Activated naive CD8-positive, alpha-beta T cell treated with anti-CD3 and anti-CD28 coated beads, Interleukin-2, amount 10 ng/mL, durations not matched to agents 7 days and 5 days (primary cell): Measurements from ENCODE around the gene PIPOX. TPM values are rescaled to one million over a fixed set of nuclear protein-coding genes. Genes with fewer than 3 reads are reported as not detected.
"Not testable (repeated sequence)": the region's sequence is repeated elsewhere in the genome, so short reads cannot be mapped to it uniquely, and the experiment has no call there.

Experiments
- ATAC-seq: fragments of 150-1000 bp; cut with Tn5 transposase; one replicate; pipeline ENCODE4 v1.10.0; 2021; ENCODE audit warnings: low read depth, moderate library complexity
- POLR2A ChIA-PET: fragments of 350-600 bp; sonication (Branson Sonifier 250); formaldehyde crosslinking; loops from one replicate; lab custom pipeline; 2021; ENCODE audit warnings: antibody characterized with exemption; lab: Charles Lee
- DNase-seq: peaks from one replicate; pipeline ENCODE4 v3.0.0; 2021
- H3K27ac Mint-ChIP-seq: one replicate; pipeline ENCODE4 v1.8.0; 2022; ENCODE audit warnings: mild to moderate bottlenecking, mixed read lengths
- H3K27me3 Mint-ChIP-seq: one replicate; pipeline ENCODE4 v1.8.0; 2022; ENCODE audit warnings: mild to moderate bottlenecking, moderate library complexity, mixed read lengths
- H3K36me3 Mint-ChIP-seq: one replicate; pipeline ENCODE4 v1.8.0; 2021; ENCODE audit warnings: mild to moderate bottlenecking, mixed read lengths
- H3K4me1 Mint-ChIP-seq: one replicate; pipeline ENCODE4 v1.8.0; 2021; ENCODE audit warnings: mixed read lengths
- H3K4me3 Mint-ChIP-seq: one replicate; pipeline ENCODE4 v1.8.0; 2022; ENCODE audit warnings: mild to moderate bottlenecking, moderate library complexity, mixed read lengths
- H3K9me3 Mint-ChIP-seq: one replicate; pipeline ENCODE4 v1.8.0; 2021; ENCODE audit warnings: mixed read lengths
- total RNA-seq, 2 experiments: library from RNA; stranded (reverse); gene quantifications; one replicate each; pipeline ENCODE4 v1.2.3, GENCODE V29; 2021

PIPOX gene
- total RNA-seq, 2 experiments from 2014 or later, result 3.0 to 3.5 TPM

GRCh38 chr17:29078183-29079045 is 35.5 kb downstream of the PIPOX start:
- Mint-ChIP-seq H3K27me3 (no peaks in the 10 kb centered on the region), H3K36me3 (peaks cover 4% of the 10 kb centered on the region), H3K4me1 (peaks cover 1% of the 10 kb centered on the region), H3K4me3 (no peak overlapping the region), H3K9me3 (no peaks in the 10 kb centered on the region), H3K27ac (no peak overlapping the region)
- DNase-seq, result no peak
- POLR2A ChIA-PET, result interaction anchor here (1.3 kb wide), 1 partner anchor 16 kb away, joined by 3 read pairs; no protein-coding TSS in a partner anchor
- ATAC-seq, result no peak

- H3K27ac Mint-ChIP-seq, result no peak overlapping the region
- POLR2A ChIA-PET, result interaction anchor here (1.3 kb wide), 1 partner anchor 15 kb away, joined by 3 read pairs; no protein-coding TSS in a partner anchor
- H3K9me3 Mint-ChIP-seq, result no peaks in the 10 kb centered on the region
- no peaks in the 10 kb centered on the region for H3K27me3 Mint-ChIP-seq
- DNase-seq, result no peak
- no peak overlapping the region for H3K4me3 Mint-ChIP-seq
- H3K36me3 Mint-ChIP-seq, result peaks cover 4% of the 10 kb centered on the region
- no peak for ATAC-seq
- H3K4me1 Mint-ChIP-seq, result peaks cover 1% of the 10 kb centered on the region
Measured at GRCh38 chr17:29079433-29079832, 36.5 kb downstream of the PIPOX start.

GRCh38 chr17:29079887-29080286 is 36.9 kb downstream of the PIPOX start:
- Mint-ChIP-seq H3K36me3 (peaks cover 4% of the 10 kb centered on the region), H3K4me3 (no peak overlapping the region), H3K4me1 (no peaks in the 10 kb centered on the region), H3K27ac (no peak overlapping the region), H3K9me3 (no peaks in the 10 kb centered on the region), H3K27me3 (no peaks in the 10 kb centered on the region)
- DNase-seq, result no peak
- POLR2A ChIA-PET, result no interaction called here
- ATAC-seq, result no peak

GRCh38 chr17:29080323-29080722 is 37.4 kb downstream of the PIPOX start:
- no peak overlapping the region for H3K27ac Mint-ChIP-seq
- ATAC-seq (no peak), DNase-seq (no peak)
- H3K36me3 Mint-ChIP-seq, result peaks cover 4% of the 10 kb centered on the region
- no peaks in the 10 kb centered on the region for H3K9me3 Mint-ChIP-seq
- H3K4me3 Mint-ChIP-seq, result no peak overlapping the region
- POLR2A ChIA-PET, result no interaction called here
- no peaks in the 10 kb centered on the region for H3K27me3 Mint-ChIP-seq
- no peaks in the 10 kb centered on the region for H3K4me1 Mint-ChIP-seq

- H3K36me3 Mint-ChIP-seq, result peaks cover 4% of the 10 kb centered on the region
- DNase-seq (no peak), ATAC-seq (no peak)
- POLR2A ChIA-PET, result interaction anchor here (1.2 kb wide), 1 partner anchor 13 kb away, joined by 3 read pairs; no protein-coding TSS in a partner anchor
- H3K4me1 Mint-ChIP-seq, result no peaks in the 10 kb centered on the region
- H3K4me3 Mint-ChIP-seq, result no peak overlapping the region
- H3K9me3 Mint-ChIP-seq, result no peaks in the 10 kb centered on the region
- H3K27ac Mint-ChIP-seq, result no peak overlapping the region
- no peaks in the 10 kb centered on the region for H3K27me3 Mint-ChIP-seq
Measured at GRCh38 chr17:29080965-29081364, 38.0 kb downstream of the PIPOX start.

- Mint-ChIP-seq H3K27me3 (no peaks in the 10 kb centered on the region), H3K27ac (no peak overlapping the region), H3K4me1 (no peaks in the 10 kb centered on the region), H3K9me3 (no peaks in the 10 kb centered on the region), H3K4me3 (no peak overlapping the region), H3K36me3 (peaks cover 7% of the 10 kb centered on the region)
- ATAC-seq (no peak), DNase-seq (no peak)
- POLR2A ChIA-PET, result no interaction called here
Measured at GRCh38 chr17:29084541-29085146, 41.7 kb downstream of the PIPOX start.

- ATAC-seq (no peak), DNase-seq (no peak)
- Mint-ChIP-seq H3K36me3 (peaks cover 7% of the 10 kb centered on the region), H3K27ac (no peak overlapping the region), H3K9me3 (no peaks in the 10 kb centered on the region), H3K27me3 (no peaks in the 10 kb centered on the region), H3K4me1 (no peaks in the 10 kb centered on the region), H3K4me3 (no peak overlapping the region)
- POLR2A ChIA-PET, result no interaction called here
Measured at GRCh38 chr17:29085223-29085622, 42.3 kb downstream of the PIPOX start.

GRCh38 chr17:29086628-29087332 is 43.8 kb downstream of the PIPOX start:
- Mint-ChIP-seq H3K27me3 (no peaks in the 10 kb centered on the region), H3K4me3 (no peak overlapping the region), H3K36me3 (peaks cover 4% of the 10 kb centered on the region), H3K9me3 (no peaks in the 10 kb centered on the region), H3K4me1 (no peaks in the 10 kb centered on the region), H3K27ac (peak overlapping the region; percentile 51)
- POLR2A ChIA-PET, result no interaction called here
- ATAC-seq, result no peak
- no peak for DNase-seq

GRCh38 chr17:29088782-29089181 is 45.8 kb downstream of the PIPOX start:
- H3K27ac Mint-ChIP-seq, POLR2A ChIA-PET: not testable (repeated sequence)

GRCh38 chr17:29089601-29090044 is 46.7 kb downstream of the PIPOX start:
- DNase-seq, result no peak
- no peaks in the 10 kb centered on the region for H3K9me3 Mint-ChIP-seq
- peaks cover 4% of the 10 kb centered on the region for H3K36me3 Mint-ChIP-seq
- H3K27ac Mint-ChIP-seq, result no peak overlapping the region
- H3K27me3 Mint-ChIP-seq, result no peaks in the 10 kb centered on the region
- H3K4me1 Mint-ChIP-seq, result no peaks in the 10 kb centered on the region
- no peak overlapping the region for H3K4me3 Mint-ChIP-seq
- ATAC-seq, result no peak
- POLR2A ChIA-PET, result interaction anchor here (0.6 to 0.7 kb wide), 2 partner anchors 69 to 373 kb away, joined by 4 to 6 read pairs; no protein-coding TSS in a partner anchor

More at GRCh38 chr17:29088782-29089181, 45.8 kb downstream of the PIPOX start:
- ATAC-seq, H3K36me3 Mint-ChIP-seq, H3K27me3 Mint-ChIP-seq, DNase-seq, H3K4me1 Mint-ChIP-seq, H3K4me3 Mint-ChIP-seq, H3K9me3 Mint-ChIP-seq: not testable (repeated sequence)

- POLR2A ChIA-PET, result interaction anchor here (0.6 kb wide), 1 partner anchor 373 kb away, joined by 4 read pairs; no protein-coding TSS in a partner anchor
- H3K9me3 Mint-ChIP-seq, result no peaks in the 10 kb centered on the region
- DNase-seq, result no peak
- ATAC-seq, result no peak
- no peaks in the 10 kb centered on the region for H3K4me1 Mint-ChIP-seq
- no peak overlapping the region for H3K27ac Mint-ChIP-seq
- H3K36me3 Mint-ChIP-seq, result peaks cover 4% of the 10 kb centered on the region
- no peak overlapping the region for H3K4me3 Mint-ChIP-seq
- H3K27me3 Mint-ChIP-seq, result no peaks in the 10 kb centered on the region
Measured at GRCh38 chr17:29090108-29090507, 47.2 kb downstream of the PIPOX start.

- no peaks in the 10 kb centered on the region for H3K9me3 Mint-ChIP-seq
- H3K4me3 Mint-ChIP-seq, result no peak overlapping the region
- peaks cover 4% of the 10 kb centered on the region for H3K36me3 Mint-ChIP-seq
- H3K27ac Mint-ChIP-seq, result no peak overlapping the region
- H3K27me3 Mint-ChIP-seq, result no peaks in the 10 kb centered on the region
- no peaks in the 10 kb centered on the region for H3K4me1 Mint-ChIP-seq
- DNase-seq (no peak), ATAC-seq (no peak)
- POLR2A ChIA-PET, result no interaction called here
Measured at GRCh38 chr17:29090750-29091605, 48.0 kb downstream of the PIPOX start.
